Measurements from ENCODE around the gene HOXD1. TPM values are rescaled to one million over a fixed set of nuclear protein-coding genes. Genes with fewer than 3 reads are reported as not detected.

Gene HOXD1
- total and polyA plus RNA-seq, 2 of the 4 experiments (the other 2 are of a cell fraction), result not detected

DNA sequence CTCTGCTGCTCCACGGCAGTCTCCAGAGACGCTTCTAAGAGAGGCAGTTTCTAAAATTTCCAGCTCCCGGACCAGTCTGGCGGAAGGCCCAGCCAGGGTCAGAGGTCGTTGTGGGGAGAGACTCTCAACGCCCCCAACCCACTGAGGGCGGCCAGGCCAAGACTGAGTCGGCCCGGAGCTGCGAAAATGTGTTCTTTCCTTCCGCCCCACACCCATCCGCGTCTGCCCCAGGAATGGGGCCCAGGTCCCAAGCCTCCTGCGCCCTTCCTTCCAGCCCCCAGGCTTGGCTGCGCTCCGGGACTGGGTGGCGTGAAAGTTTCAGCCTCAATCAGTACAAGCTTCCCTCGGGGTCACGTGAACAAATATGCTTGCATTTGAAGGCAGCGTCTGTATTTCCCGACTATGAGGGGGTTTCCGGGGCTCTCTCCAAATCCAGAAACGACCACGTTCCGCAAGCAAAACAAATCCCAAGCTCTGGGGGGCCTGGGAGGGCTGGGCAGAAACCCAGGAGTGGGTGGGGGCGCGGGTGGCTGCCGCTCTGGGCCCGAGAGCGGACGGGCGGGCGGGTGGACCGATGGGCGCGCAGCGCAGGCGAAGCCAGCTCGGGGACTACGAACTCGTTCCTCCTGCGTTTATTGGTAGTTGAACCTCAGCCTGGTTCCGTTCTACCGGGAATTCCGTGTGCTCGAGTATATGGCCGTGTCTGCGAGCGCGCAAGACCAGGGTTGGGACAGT, 28.1 kb upstream of the HOXD1 start:
- Histone ChIP-seq H4K8ac (ENCODE audit: low read depth in 2 of 2, low read length in 2 of 2) (no peak overlapping the region), H3K23ac (ENCODE audit: low read depth, low read length) (no peak overlapping the region), H2BK5ac (ENCODE audit: low read depth, low read length, poor library complexity, severe bottlenecking) (no peak overlapping the region), H3K56ac (ENCODE audit: extremely low read depth, insufficient read depth, low read length) (no peak overlapping the region), H4K91ac (ENCODE audit: insufficient read depth, low read depth, low read length) (no peak overlapping the region), H3K4me1 (ENCODE audit: control insufficient read depth, insufficient read depth, low read length) (no peaks in the 10 kb centered on the region), H2BK120ac (ENCODE audit: low read depth, low read length) (no peak overlapping the region), H3K4me3 (ENCODE audit: insufficient read depth, low read depth, low read length) (no peak overlapping the region), H3K36me3 (ENCODE audit: control insufficient read depth, insufficient read depth, low read length) (no peaks in the 10 kb centered on the region), H3K4me2 (ENCODE audit: low read depth, low read length) (no peak overlapping the region), H3K9me3 (ENCODE audit: control insufficient read depth, insufficient read depth, low read length) (peaks cover 21% of the 10 kb centered on the region), H3K4ac (ENCODE audit: low read depth, low read length) (no peak overlapping the region), H3K79me1 (ENCODE audit: low read depth in 1 of 2, low read length in 2 of 2) (no peaks in the 10 kb centered on the region), H3K14ac (replicated peaks; ENCODE audit: low read depth, low read length) (no peak overlapping the region), H3K9me1 (ENCODE audit: insufficient read depth, low read length) (no peaks in the 10 kb centered on the region), H2AK9ac (replicated peaks; ENCODE audit: low read depth, low read length, poor library complexity) (peak overlapping the region; percentile 12), H2BK15ac (ENCODE audit: low read depth, low read length) (no peak overlapping the region), H2AFZ (replicated peaks; ENCODE audit: low read length, poor library complexity) (peak overlapping the region; percentile 37), H3K18ac (ENCODE audit: low read depth, low read length) (no peak overlapping the region), H4K5ac (ENCODE audit: low read depth, low read length) (no peak overlapping the region), H3K9ac (ENCODE audit: low read depth, low read length) (no peak overlapping the region), H2AK5ac (ENCODE audit: low read depth, low read length) (no peak overlapping the region), H2BK20ac (ENCODE audit: low read depth, low read length) (no peak overlapping the region), H4K20me1 (ENCODE audit: insufficient read depth, low read length) (no peaks in the 10 kb centered on the region), H3K27ac (ENCODE audit: insufficient read depth, low read length) (no peak overlapping the region), H3K27me3 (ENCODE audit: control insufficient read depth, insufficient read depth, low read length) (peaks cover 96% of the 10 kb centered on the region)
- POLR2A ChIA-PET (ENCODE audit: unreplicated experiment), result no interaction called here
- in situ Hi-C loops (cut with MboI; ENCODE audit: low sequenced_read_pairs), result no loop called here
- TF ChIP-seq, protein P1, sequence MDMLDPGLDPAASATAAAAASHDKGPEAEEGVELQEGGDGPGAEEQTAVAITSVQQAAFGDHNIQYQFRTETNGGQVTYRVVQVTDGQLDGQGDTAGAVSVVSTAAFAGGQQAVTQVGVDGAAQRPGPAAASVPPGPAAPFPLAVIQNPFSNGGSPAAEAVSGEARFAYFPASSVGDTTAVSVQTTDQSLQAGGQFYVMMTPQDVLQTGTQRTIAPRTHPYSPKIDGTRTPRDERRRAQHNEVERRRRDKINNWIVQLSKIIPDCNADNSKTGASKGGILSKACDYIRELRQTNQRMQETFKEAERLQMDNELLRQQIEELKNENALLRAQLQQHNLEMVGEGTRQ (IDR thresholded peaks at IDR 0.05; ENCODE audit: low read depth, low read length), result no peak
- TF ChIP-seq RFX5 (IDR thresholded peaks at IDR 0.05; ENCODE audit: low read depth, low read length) (no peak), SMC3 (IDR thresholded peaks at IDR 0.05; ENCODE audit: low read depth, low read length) (no peak), MXI1 (IDR thresholded peaks at IDR 0.05; ENCODE audit: borderline replicate concordance, low read depth, low read length) (no peak), BHLHE40 (IDR thresholded peaks at IDR 0.05; ENCODE audit: low read depth, low read length) (no peak), CEBPB (IDR thresholded peaks at IDR 0.05; ENCODE audit: low read depth, low read length) (no peak), MAFK (IDR thresholded peaks at IDR 0.05; ENCODE audit: low read depth, low read length) (no peak), FOS (IDR thresholded peaks at IDR 0.05; ENCODE audit: low read depth, low read length) (no peak), MAZ (IDR thresholded peaks at IDR 0.05; ENCODE audit: borderline replicate concordance, low read depth, low read length) (no peak), RAD21 (IDR thresholded peaks at IDR 0.05; ENCODE audit: low read length) (no peak), CHD1 (IDR thresholded peaks at IDR 0.05; ENCODE audit: low read depth, low read length) (no peak), NFE2L2 (IDR thresholded peaks at IDR 0.05; ENCODE audit: low read depth, low read length) (no peak), POLR2A (IDR thresholded peaks at IDR 0.05; ENCODE audit: low read depth, low read length) (no peak), RCOR1 (IDR thresholded peaks at IDR 0.05; ENCODE audit: insufficient replicate concordance, low read length) (no peak)
- TF ChIP-seq, protein P2, sequence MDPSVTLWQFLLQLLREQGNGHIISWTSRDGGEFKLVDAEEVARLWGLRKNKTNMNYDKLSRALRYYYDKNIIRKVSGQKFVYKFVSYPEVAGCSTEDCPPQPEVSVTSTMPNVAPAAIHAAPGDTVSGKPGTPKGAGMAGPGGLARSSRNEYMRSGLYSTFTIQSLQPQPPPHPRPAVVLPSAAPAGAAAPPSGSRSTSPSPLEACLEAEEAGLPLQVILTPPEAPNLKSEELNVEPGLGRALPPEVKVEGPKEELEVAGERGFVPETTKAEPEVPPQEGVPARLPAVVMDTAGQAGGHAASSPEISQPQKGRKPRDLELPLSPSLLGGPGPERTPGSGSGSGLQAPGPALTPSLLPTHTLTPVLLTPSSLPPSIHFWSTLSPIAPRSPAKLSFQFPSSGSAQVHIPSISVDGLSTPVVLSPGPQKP (IDR thresholded peaks at IDR 0.05; ENCODE audit: borderline replicate concordance, low read depth, low read length), result no peak
- TF ChIP-seq, protein P3, sequence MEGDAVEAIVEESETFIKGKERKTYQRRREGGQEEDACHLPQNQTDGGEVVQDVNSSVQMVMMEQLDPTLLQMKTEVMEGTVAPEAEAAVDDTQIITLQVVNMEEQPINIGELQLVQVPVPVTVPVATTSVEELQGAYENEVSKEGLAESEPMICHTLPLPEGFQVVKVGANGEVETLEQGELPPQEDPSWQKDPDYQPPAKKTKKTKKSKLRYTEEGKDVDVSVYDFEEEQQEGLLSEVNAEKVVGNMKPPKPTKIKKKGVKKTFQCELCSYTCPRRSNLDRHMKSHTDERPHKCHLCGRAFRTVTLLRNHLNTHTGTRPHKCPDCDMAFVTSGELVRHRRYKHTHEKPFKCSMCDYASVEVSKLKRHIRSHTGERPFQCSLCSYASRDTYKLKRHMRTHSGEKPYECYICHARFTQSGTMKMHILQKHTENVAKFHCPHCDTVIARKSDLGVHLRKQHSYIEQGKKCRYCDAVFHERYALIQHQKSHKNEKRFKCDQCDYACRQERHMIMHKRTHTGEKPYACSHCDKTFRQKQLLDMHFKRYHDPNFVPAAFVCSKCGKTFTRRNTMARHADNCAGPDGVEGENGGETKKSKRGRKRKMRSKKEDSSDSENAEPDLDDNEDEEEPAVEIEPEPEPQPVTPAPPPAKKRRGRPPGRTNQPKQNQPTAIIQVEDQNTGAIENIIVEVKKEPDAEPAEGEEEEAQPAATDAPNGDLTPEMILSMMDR (conservative IDR thresholded peaks at IDR 0.05; ENCODE audit: low read depth, low read length), result no peak
- 4% methylated on average over 14 of the region's 50 CpGs; no CpG with 5 or more reads in 1 of the 2 experiments for WGBS, 2 experiments (ENCODE audit: extremely low coverage in 2 of 2, insufficient read length in 1 of 2)
- ATAC-seq (ENCODE audit: low read depth) (no peak), DNase-seq (no peak)
- CTCF ChIA-PET, result interaction anchor here (1.0 kb wide), 1 partner anchor 394 kb away, joined by 3 read pairs; no protein-coding TSS in a partner anchor
- no TSS peak for BruUV-seq (replicated peaks)
- dilution Hi-C loops (cut with HindIII; ENCODE audit: low sequenced_read_pairs, unreplicated experiment), result no loop called here
- intact Hi-C loops (cut with micrococcal nuclease), result no loop called here

Measured in IMR-90 (cell line).